ENCODE measurements around the gene MCU.
A peak's percentile ranks its signal among the peaks of the same experiment; 100 is the strongest.
"Not testable (repeated sequence)": the region's sequence is repeated elsewhere in the genome, so short reads cannot be mapped to it uniquely, and the experiment has no call there.

Gene MCU, protein sequence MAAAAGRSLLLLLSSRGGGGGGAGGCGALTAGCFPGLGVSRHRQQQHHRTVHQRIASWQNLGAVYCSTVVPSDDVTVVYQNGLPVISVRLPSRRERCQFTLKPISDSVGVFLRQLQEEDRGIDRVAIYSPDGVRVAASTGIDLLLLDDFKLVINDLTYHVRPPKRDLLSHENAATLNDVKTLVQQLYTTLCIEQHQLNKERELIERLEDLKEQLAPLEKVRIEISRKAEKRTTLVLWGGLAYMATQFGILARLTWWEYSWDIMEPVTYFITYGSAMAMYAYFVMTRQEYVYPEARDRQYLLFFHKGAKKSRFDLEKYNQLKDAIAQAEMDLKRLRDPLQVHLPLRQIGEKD

DNA sequence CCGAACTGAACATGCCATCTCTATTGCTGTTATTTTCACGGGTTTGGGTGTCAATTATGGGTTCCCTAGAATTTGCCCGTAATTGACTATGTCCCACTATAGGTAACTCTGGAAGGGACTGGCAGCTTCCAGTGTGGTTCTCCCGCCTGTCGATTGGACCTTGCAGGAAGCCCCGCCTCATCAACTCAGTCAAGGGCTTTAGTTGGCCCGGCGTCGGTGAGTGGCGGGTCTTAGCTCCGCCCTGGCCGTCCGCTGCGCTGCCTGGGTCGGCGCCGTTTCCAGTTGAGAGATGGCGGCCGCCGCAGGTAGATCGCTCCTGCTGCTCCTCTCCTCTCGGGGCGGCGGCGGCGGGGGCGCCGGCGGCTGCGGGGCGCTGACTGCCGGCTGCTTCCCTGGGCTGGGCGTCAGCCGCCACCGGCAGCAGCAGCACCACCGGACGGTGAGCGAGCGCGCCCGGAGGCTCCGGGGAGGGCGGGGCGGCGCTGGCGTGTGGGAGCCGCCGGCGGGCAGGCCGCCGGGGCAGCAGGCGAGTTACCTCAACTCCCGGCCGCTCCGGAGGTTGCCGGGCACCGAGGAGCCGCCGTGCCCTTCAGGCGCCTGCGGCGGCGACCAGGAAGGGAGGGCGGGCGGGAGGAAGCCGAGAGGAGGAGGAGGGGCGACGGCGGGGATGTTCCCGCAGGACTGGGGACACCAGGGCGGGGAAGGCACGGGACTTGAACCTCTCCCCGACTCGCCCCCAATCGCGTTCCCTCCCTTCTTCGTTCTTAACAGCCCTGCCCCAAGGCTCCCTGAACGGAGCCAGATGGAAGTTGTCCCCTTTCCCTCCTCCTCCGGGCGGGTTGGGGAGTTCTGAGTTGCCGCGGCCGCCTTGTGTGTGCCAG, at the start of gene MCU:
Gene MCU (plus strand): TSS at position 281 of the 881 bp plus-strand sequence. CDS start 9 bp downstream, at position 290.
- DNase-seq, result peak; percentile 93

GRCh38 chr10:72642318-72642717, 49.6 kb upstream of the MCU start:
- no peak for DNase-seq

- no peak for DNase-seq
Measured at GRCh38 chr10:72645263-72645858, 46.6 kb upstream of the MCU start.

DNA sequence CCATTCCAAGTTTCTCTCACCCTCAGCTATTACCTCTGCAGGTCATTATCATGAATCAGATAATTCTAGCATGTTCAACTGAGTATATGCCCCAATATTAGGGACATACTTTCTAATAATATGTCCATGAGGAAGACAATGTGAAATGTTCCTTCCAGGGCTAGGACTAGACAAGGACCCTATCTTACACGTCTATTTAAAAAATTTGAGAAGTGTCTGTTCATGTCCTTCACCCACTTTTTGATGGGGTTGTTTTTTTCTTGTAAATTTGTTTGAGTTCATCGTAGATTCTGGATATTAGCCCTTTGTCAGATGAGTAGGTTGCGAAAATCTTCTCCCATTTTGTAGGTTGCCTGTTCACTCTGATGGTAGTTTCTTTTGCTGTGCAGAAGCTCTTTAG, 45.0 kb upstream of the MCU start:
- not testable (repeated sequence) for DNase-seq

GRCh38 chr10:72648301-72648700, 43.6 kb upstream of the MCU start:
- DNase-seq, result no peak

DNA sequence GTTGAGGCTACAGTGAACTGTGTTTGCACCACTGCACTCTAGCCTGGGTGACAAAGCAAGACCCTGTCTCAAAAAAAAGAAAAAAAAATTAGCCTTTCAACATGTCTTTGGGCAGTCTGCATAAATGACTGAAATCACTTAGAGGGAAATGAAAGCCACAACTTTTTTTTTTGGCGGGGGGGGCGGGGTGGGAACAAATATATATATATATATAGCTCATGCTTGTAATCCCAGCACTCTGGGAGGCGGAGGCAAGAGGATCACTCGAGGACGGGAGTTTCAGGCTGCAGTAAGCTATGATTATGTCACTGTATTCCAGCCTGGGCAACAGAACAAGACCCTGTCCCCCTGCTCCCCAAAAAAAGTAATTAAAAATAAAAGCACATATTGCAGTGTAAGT, 42.7 kb upstream of the MCU start:
- no peak for DNase-seq

DNA sequence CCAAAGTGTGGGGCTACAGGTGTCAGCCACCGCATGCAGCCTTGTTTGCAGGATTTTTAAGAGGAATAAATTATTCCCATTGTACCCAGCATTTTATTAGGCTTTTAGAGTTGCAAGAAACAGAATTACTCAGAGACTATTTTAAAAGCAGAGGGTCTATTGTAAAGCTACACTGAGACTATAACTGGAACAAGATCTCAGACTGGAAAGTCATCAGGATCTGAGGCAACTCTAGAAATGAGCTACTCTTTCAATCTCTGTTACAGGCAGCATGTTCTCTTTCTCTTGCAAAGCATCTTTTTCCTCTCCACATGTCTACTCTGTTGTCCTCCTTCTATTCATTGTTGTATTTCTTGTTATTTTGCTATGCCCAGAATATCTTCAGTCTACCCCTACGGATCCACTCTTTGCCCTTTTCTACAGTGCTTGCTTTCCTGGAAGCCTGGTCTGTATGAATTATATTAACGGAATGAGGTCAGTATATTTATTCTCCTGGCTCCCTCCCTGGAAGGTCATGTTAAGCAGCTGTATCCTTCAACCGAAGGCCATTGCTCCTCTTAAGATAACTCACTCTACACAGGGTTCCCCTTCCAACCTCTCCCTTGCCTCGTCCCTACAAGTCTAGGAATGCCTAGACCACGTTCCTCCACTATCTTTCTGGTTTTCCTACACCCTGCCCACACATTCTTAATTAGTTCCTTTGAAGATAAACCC, 38.4 kb upstream of the MCU start:
- DNase-seq, result no peak

DNA sequence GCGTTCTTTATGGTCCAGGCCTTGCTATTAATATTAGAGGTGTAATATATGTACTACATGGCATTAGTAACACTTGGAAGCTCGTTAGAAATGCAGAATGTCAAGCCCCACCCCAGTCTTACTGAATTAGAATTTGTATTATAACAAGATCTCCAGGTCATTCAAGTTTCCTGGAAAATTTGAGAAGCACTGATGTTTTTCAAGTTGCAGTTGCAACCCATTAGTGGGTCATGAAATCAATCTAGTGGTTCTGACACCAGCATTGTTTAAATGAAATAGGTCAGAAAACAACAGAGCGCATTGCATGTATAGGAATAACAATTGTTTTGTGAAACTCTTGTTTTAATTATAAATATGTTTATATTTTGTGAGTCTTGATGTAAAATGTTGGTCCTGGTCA, 37.2 kb upstream of the MCU start:
- DNase-seq, result no peak

DNA sequence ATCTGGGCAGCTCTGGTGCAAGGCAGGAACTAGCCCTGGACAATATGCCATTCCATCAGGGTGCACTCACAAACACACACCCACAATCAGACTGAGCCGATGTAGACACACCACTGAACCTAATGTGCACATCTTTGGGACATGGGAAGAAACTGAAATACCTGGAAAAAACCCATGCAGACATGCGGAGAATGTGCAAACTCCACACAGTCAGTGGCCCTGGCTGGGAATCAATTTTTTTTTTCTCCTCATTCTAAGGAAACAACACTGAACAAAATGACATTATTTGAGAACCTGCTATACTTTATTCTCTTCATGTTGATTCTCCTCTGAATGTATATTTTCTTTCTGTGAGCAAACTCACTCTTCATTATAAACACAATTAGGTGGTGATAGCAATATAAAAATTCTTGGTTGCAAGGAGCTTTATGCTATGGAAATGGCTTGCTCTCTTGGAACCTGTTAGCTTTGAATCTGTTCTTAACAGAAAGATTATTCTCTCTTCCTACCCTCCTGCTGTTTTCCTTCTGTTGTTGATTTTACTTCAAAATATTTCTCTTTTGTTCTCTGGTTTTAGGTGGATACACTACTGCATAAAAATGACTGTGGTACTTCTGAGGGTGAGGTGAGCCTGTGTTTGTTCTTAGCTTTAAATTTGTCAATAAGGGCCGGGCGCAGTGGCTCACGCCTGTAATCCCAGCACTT, 33.1 kb upstream of the MCU start:
- DNase-seq, result no peak

DNA sequence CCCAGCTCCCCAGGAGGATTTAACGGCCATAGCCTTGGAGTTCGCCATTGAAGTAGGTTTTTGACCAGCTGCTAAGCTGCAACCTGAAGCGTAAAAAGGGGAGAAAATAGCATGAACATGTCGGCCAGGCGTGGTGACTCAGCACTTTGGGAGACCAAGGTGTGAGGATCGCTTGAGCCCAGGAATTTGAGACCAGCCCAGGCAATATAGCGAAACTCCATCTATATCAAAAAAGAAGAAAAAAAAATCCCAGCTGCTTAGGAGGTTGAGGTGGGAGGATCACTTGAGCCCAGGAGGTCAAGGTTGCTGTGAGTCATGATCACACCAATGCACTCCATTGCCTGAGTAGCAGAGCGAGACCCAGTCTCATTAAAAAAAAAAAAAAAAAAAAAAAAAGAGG, 32.2 kb upstream of the MCU start:
- no peak for DNase-seq

- no peak for DNase-seq
Measured at GRCh38 chr10:72660220-72660619, 31.7 kb upstream of the MCU start.

DNA sequence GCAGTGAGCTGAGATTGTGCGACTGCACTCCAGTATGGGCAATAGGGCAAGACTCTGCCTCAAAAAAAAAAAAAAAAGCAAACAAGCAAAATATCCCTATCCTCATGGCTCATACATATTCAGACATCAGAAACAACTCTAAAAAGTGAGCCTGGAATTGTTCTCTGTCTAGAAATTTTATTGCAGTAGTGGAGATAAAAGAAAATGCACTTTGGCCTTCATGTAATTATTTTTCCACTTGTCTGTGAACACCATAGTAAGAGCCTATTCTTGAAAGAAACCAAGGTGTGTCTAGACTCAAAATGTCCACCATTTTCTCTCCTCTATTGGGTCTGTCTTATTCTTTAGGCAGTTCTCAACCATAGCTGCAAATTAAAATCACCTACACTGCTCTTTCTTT, 30.5 kb upstream of the MCU start:
- DNase-seq, result no peak

DNA sequence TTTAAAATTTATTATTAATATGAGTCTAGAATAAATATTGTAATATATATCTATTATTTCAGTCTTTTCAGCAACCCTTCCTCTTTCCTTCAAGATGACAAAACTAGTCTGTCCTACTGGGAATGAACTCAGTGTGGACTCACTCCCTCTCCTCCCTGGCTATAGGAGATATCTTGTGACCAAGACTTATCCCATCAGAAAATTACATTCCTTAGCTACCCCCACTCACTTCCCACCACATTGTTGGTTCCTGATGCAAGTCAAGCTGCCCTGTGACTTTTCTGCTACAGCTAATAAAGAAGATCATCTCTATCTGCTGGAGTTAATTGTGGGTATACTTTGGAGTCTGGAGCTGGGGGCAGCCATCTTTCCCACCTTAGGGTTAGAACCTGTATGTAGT, 28.0 kb upstream of the MCU start:
- DNase-seq, result no peak

- no peak for DNase-seq
Measured at GRCh38 chr10:72665925-72666324, 26.0 kb upstream of the MCU start.

GRCh38 chr10:72667207-72667864, 24.6 kb upstream of the MCU start:
- no peak for DNase-seq

GRCh38 chr10:72673280-72673679, 18.7 kb upstream of the MCU start:
- no peak for DNase-seq

GRCh38 chr10:72674174-72674573, 17.8 kb upstream of the MCU start:
- DNase-seq, result not testable (repeated sequence)

- no peak for DNase-seq
Measured at GRCh38 chr10:72679838-72680241, 12.1 kb upstream of the MCU start.

GRCh38 chr10:72682638-72683037, 9.3 kb upstream of the MCU start:
- no peak for DNase-seq

DNA sequence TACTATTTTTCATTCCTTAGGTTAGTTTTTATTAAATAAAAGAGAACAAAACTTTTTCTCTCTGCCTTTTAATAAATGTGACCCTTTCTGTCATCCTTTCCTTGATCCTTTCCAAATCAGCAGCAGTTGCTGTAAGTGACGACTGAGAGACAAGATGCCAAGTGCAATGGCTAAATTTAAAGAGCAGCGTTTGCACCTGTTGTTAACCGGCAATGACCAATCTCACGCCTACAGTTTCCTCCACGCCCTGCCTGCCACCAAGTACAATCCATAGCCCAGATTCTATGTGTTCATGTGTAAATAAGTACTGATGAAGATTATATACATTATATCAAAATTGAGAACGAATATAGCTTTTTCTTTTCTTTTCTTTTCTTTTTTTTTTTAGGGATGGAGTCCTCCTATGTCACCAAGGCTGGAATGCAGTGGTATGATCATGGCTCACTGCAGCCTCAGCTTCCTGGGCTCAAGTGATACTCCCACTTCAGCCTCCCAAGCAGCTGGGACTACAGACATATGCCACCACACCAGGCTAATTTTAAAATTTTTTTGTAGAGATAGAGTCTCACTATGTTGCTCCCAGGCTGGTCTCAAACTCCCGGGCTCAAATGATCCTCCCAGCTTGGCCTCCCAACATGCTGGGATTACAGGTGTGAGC, 6.5 kb upstream of the MCU start:
- no peak for DNase-seq

- not testable (repeated sequence) for DNase-seq
Measured at GRCh38 chr10:72686430-72686829, 5.5 kb upstream of the MCU start.
